ENCODE results near the gene KBTBD4. TPM values are rescaled to one million over a fixed set of nuclear protein-coding genes. Genes with fewer than 3 reads are reported as not detected.

Gene KBTBD4
- polyA plus RNA-seq, 2 of the 4 experiments (the other 2 are of a cell fraction), result 21.0 to 22.8 TPM

- TF ChIP-seq USF2 (IDR thresholded peaks at IDR 0.05) (no peak), E2F6 (IDR thresholded peaks at IDR 0.05; ENCODE audit: borderline replicate concordance, low read depth) (peak; percentile 79), BCL3 (IDR thresholded peaks at IDR 0.05) (peak; percentile 90)
Measured at GRCh38 chr11:47552566-47553405, 26.0 kb downstream of the KBTBD4 start, which contains the start of gene CELF1 (continued).

DNA sequence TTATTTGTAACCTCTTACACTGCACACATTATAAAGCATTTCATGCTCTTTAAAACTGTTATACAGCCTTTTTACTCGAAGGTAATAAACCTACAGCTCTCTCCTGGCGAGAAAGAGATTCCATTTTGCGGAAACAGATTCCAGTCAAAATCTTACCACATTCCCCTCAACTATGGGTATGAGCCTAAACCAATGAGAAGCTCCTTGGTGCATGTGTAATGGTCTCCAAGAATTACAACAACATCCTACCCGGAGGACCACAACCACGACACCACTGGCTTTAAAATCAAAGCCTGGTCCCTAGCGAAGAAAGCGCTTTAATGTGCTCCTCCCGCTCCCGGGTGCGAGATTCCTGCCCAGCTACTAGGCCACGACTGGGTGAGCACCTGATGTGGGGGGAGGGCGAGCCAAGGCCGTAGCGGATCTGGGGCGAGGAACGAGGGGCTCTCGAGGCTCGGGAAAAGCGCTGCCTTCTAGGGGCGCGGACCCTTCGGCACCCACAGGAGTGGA lies 26.7 kb downstream of the KBTBD4 start:
- Histone ChIP-seq H3K4me2 (peak overlapping the region; percentile 94), H3K4me3 (peak overlapping the region; percentile 95), H3K9me3 (no peaks in the 10 kb centered on the region), H3K27ac (peak overlapping the region; percentile 94 to 100), H3K4me1 (peaks cover 38% of the 10 kb centered on the region)
- TF ChIP-seq RAD21 (conservative IDR thresholded peaks at IDR 0.05 in 1 of 2, IDR thresholded peaks at IDR 0.05 in 1 of 2) (no peak), MAFK (IDR thresholded peaks at IDR 0.05; ENCODE audit: partially characterized antibody) (no peak), CHD4 (IDR thresholded peaks at IDR 0.05; ENCODE audit: borderline replicate concordance) (no peak), NR3C1 (IDR thresholded peaks at IDR 0.05) (no peak), RCOR1 (IDR thresholded peaks at IDR 0.05; ENCODE audit: low read depth, low read length) (no peak), NFE2L2 (conservative IDR thresholded peaks at IDR 0.05; ENCODE audit: low read length) (no peak)
- TF ChIP-seq, protein P1, sequence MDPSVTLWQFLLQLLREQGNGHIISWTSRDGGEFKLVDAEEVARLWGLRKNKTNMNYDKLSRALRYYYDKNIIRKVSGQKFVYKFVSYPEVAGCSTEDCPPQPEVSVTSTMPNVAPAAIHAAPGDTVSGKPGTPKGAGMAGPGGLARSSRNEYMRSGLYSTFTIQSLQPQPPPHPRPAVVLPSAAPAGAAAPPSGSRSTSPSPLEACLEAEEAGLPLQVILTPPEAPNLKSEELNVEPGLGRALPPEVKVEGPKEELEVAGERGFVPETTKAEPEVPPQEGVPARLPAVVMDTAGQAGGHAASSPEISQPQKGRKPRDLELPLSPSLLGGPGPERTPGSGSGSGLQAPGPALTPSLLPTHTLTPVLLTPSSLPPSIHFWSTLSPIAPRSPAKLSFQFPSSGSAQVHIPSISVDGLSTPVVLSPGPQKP (IDR thresholded peaks at IDR 0.05; ENCODE audit: low read depth, low read length), result no peak
- no peak for FAIRE-seq
- peak in 1 of 2 experiments; percentile 46 for DNase-seq (ENCODE audit: low read depth in 1 of 2, low spot score in 1 of 2)
- 2% methylated on average over 21 of the region's 22 CpGs for WGBS (ENCODE audit: missing lambda C conversion rate)
- ATAC-seq, result peak; percentile 40 to 47
- POLR2A ChIA-PET, result interaction anchor here (0.6 to 1.3 kb wide), 2 partner anchors 26 to 59 kb away, joined by 3 to 4 read pairs; partner anchors contain the start of genes KBTBD4 and NDUFS3
- CTCF ChIA-PET, result interaction anchor here (0.6 to 2.9 kb wide), 18 partner anchors 9 to 98 kb away, joined by 3 to 41 read pairs (median 4); partner anchors contain the start of genes KBTBD4 and NDUFS3

DNA sequence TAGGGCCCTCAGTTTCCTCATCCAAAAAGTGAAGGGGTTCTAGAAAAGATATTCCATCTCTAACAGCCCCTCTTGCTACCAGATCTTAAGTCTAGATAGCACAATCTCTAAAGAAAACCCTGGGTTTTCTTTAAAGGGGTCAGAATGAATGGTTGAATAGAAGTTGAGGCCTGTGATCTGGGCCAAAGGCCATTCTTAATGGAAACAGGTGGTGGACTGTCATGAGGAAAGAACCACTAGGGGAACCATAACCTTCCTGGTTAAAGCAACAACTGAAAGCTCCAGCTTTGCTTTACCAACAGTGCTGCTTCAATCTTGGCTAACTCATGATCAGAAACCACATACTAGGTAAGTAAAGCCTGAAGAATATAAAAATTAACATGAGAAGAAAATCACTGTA lies 27.7 kb downstream of the KBTBD4 start:
- TF ChIP-seq EHMT2 (IDR thresholded peaks at IDR 0.05; ENCODE audit: low read depth) (peak; percentile 81), ZFP36 (IDR thresholded peaks at IDR 0.05; ENCODE audit: borderline replicate concordance, partially characterized antibody) (no peak), SMC3 (IDR thresholded peaks at IDR 0.05) (0 out of 3 replicates have a peak, but pooled peaks have one; percentile 6), ZNF302 (CRISPR knock-in tag; IDR thresholded peaks at IDR 0.05) (no peak), RAD21 (conservative IDR thresholded peaks at IDR 0.05 in 1 of 2, IDR thresholded peaks at IDR 0.05 in 1 of 2) (0 out of 5 replicates have a peak, but pooled peaks of 1 of the 2 experiments have one; percentile 14)
- ChIA-PET POLR2A (no interaction called here), CTCF (interaction anchor here (1.1 to 2.9 kb wide), 10 partner anchors 8 to 97 kb away, joined by 3 to 41 read pairs (median 6); partner anchors contain the start of genes KBTBD4 and NDUFS3)
- FAIRE-seq (no peak), ATAC-seq (0 out of 6 replicates have a peak, but pooled peaks of 1 of the 2 experiments have one; percentile 12), DNase-seq (ENCODE audit: low read depth in 1 of 2, low spot score in 1 of 2) (peak; percentile 45 to 58)
- H3K27ac ChIP-seq, result peak overlapping the region; percentile 94 to 100; a peak in 5 of 6 replicates
- H3K9me3 ChIP-seq, result no peaks in the 10 kb centered on the region
- H3K4me2 ChIP-seq, result peak overlapping the region; percentile 94
- peaks cover 38% of the 10 kb centered on the region for H3K4me1 ChIP-seq
- H3K4me3 ChIP-seq, result peak overlapping the region; percentile 95
